ENCODE measurements around the gene SMOC1.

Gene SMOC1

GRCh38 chr14:69879175-69880043, at the start of gene SMOC1:
Gene SMOC1 (plus strand): TSS chr14:69879416. CDS start chr14:69879679, 263 bp downstream.
- no peak for DNase-seq (ENCODE audit: low read depth)

- DNase-seq (ENCODE audit: low read depth) = no peak
Observed at GRCh38 chr14:69838881-69839416, 40.3 kb upstream of the SMOC1 start.

DNA sequence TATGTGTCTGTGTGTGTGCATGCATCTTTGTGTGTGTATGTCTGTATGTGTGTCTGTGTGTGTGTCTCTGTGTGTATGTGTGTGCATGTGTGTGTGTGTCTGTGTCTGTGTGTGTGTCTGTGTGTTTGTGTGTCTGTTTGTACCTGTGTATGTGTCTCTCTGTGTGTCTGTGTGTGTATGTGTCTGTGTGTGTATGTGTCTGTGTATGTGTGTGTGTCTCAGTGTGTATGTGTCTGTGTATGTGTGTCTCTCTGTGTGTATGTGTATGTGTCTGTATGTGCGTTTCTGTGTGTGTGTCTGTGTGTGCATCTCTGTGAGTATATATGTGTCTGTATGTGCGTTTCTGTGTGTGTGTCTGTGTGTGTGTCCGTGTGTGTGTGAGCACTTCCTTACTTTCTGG, 39.6 kb upstream of the SMOC1 start:
- DNase-seq (ENCODE audit: low read depth) = no peak

DNA sequence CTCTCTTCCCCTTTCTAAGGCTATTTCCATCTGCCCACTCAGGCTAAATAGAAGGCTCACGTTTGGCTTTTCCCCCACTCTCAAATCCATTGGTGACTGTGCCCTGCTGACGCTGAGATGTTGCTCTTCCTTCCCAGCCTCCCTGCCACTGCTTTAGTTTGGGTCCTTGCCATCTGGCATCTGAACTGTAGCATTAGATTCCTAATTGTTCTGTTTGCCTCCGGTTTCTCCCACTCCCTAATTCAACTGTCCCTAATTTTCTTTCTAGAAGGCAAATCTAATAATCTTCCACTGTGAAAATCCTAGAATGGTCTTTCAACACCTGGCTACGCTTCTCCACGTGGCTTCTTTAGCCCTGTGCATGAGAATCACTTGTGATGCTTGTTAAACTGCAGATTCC, 37.6 kb upstream of the SMOC1 start:
- DNase-seq (ENCODE audit: low read depth) = no peak

GRCh38 chr14:69842686-69843420, 36.4 kb upstream of the SMOC1 start:
- DNase-seq (ENCODE audit: low read depth) = no peak

- no peak for DNase-seq (ENCODE audit: low read depth)
Observed at GRCh38 chr14:69844171-69844570, 35.0 kb upstream of the SMOC1 start.

DNA sequence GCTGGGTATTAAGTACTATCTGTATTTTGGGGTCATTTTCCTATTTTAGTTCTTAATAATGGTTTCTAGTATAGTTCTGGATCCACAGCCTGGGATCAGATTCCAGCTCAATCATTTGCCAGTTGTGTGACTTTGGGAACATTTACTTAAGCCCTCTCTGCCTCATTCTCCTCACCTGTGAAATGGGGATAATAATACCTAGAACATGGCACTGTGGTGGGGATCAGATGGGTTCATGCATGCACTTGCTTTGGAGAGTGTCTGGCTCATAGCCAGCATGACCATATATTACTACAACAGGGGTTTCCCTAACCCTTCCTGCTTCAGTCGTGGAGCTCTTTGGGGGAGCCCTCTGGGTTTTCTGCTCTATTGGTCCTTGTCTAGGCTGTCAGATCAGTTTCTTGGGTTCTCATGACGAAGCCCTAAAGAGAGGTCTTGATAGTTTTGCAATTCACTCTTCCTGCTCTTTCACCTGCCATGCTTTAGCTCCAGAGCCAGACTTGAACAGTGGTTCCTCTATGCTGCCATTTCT, 34.1 kb upstream of the SMOC1 start:
- no peak for DNase-seq (ENCODE audit: low read depth)

- no peak for DNase-seq (ENCODE audit: low read depth)
Observed at GRCh38 chr14:69845787-69846186, 33.4 kb upstream of the SMOC1 start.

- DNase-seq (ENCODE audit: low read depth) = no peak
Observed at GRCh38 chr14:69848156-69848555, 31.1 kb upstream of the SMOC1 start.

- no peak for DNase-seq (ENCODE audit: low read depth)
Observed at GRCh38 chr14:69848903-69849391, 30.3 kb upstream of the SMOC1 start.

DNA sequence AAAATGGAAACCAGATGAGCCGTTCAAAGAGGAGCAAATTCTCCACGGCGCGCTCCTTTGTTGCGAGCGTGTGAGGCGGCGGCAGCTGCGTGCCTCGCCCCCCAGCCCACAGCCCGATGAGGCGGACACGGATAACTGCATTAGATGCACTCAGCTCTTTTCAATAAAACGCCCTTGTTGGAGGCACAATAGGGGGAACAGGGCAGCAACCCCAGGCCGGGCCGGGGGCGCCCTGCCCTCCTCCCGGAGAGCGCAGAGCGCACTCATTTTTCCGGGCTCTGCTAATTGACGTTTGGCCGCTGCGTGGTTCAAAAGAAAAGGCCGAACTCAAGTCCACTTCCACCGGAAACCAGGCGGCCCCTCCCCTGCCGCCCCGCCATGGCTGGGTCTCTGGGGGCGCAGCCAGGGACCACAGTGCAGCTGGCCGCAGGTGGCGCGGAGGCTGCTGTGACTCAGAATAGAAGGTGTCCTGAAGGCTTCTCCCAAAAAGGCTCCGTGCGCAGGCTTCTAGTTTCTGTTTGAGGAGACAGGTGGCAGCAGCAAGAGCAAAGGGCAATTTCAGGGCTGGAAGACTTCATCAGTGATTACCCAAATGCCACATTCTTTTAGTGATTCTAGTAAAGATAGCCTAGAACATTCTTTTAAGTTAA, 29.0 kb upstream of the SMOC1 start:
- no peak for DNase-seq (ENCODE audit: low read depth)

DNA sequence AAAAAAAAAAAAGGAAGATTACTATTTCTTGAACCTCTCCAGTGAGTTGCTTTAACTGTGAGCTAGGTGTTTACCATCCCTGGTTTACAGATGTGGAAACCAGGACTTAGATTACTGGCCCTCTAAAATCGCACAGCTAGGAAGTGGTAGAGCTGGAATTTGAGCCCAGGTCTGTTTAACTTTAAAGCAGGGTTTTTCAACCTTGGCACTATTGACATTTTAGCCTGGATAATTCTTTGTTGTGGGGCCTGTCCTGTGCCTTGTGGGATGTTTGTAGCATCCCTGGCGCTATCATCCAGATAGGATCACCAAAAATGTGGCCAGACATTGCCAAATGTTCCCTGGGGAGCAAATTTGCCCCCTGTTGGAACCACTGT, 28.5 kb upstream of the SMOC1 start:
- no peak for DNase-seq (ENCODE audit: low read depth)

- no peak for DNase-seq (ENCODE audit: low read depth)
Observed at GRCh38 chr14:69852531-69853321, 26.5 kb upstream of the SMOC1 start.

- no peak for DNase-seq (ENCODE audit: low read depth)
Observed at GRCh38 chr14:69853774-69854173, 25.4 kb upstream of the SMOC1 start.

GRCh38 chr14:69854598-69854997, 24.6 kb upstream of the SMOC1 start:
- no peak for DNase-seq (ENCODE audit: low read depth)

GRCh38 chr14:69855180-69855832, 23.9 kb upstream of the SMOC1 start:
- no peak for DNase-seq (ENCODE audit: low read depth)

GRCh38 chr14:69858801-69859200, 20.4 kb upstream of the SMOC1 start:
- DNase-seq (ENCODE audit: low read depth) = no peak

- no peak for DNase-seq (ENCODE audit: low read depth)
Observed at GRCh38 chr14:69859591-69859990, 19.6 kb upstream of the SMOC1 start.

GRCh38 chr14:69860221-69860620, 19.0 kb upstream of the SMOC1 start:
- DNase-seq (ENCODE audit: low read depth) = no peak

- no peak for DNase-seq (ENCODE audit: low read depth)
Observed at GRCh38 chr14:69861025-69861569, 18.1 kb upstream of the SMOC1 start.

DNA sequence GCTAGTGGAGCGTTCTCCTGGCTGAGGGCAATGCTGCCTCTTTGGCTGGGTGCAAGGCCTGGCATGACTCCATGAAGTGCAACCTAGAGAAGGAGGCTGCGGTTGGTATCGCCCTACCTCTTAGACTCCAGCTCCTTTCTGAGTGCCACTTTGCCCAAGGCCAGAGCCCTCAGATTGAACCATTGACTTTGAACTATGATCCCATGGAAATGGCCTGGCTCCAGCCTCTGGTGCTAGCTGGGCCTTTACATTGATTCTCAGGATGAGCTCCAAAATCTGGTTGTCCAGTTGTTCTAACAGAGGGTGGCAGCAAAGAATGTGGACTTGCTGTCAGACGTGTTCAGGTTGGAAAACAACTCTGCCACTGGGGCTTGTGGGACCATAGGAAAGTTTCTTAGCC, 16.1 kb upstream of the SMOC1 start:
- no peak for DNase-seq (ENCODE audit: low read depth)
